ENCODE data around the gene AFF3. TPM values are rescaled to one million over a fixed set of nuclear protein-coding genes. Genes with fewer than 3 reads are reported as not detected.
"Not testable (repeated sequence)": the region's sequence is repeated elsewhere in the genome, so short reads cannot be mapped to it uniquely, and the experiment has no call there.

AFF3 gene
- total RNA-seq, 2 donors from 2014 or later, result 10.8 to 16.2 TPM

GRCh38 chr2:99743146-99743545 lies 399.2 kb downstream of the AFF3 start:
- no peaks in the 10 kb centered on the region for H3K27me3 ChIP-seq
- peaks cover 0 to 6% of the 10 kb centered on the region in 2 donors for H3K4me1 ChIP-seq
- TF ChIP-seq CTCF (IDR thresholded peaks at IDR 0.05), result no peak
- H3K9me3 ChIP-seq, result no peaks in the 10 kb centered on the region
- H3K27ac ChIP-seq, result no peak overlapping the region
- DNase-seq (ENCODE audit: low spot score), result no peak
- no peaks in the 10 kb centered on the region for H3K36me3 ChIP-seq
- H3K4me3 ChIP-seq, result no peak overlapping the region

- no peaks in the 10 kb centered on the region for H3K4me1 ChIP-seq
- no peaks in the 10 kb centered on the region for H3K36me3 ChIP-seq
- no peak for DNase-seq (ENCODE audit: low spot score)
Observed at GRCh38 chr2:99737537-99737936, 404.9 kb downstream of the AFF3 start.

GRCh38 chr2:99735753-99736152 lies 406.6 kb downstream of the AFF3 start:
- no peak for TF ChIP-seq CTCF (IDR thresholded peaks at IDR 0.05)
- no peaks in the 10 kb centered on the region for H3K9me3 ChIP-seq
- H3K4me3 ChIP-seq, result no peak overlapping the region
- H3K36me3 ChIP-seq, result no peaks in the 10 kb centered on the region
- H3K4me1 ChIP-seq, result no peaks in the 10 kb centered on the region
- no peak overlapping the region for H3K27ac ChIP-seq
- H3K27me3 ChIP-seq, result no peaks in the 10 kb centered on the region
- DNase-seq (ENCODE audit: low spot score), result no peak

More at GRCh38 chr2:99737537-99737936, 404.9 kb downstream of the AFF3 start:
- Histone ChIP-seq H3K27ac (no peak overlapping the region), H3K27me3 (no peaks in the 10 kb centered on the region), H3K4me3 (no peak overlapping the region), H3K9me3 (no peaks in the 10 kb centered on the region)
- no peak for TF ChIP-seq CTCF (IDR thresholded peaks at IDR 0.05)

GRCh38 chr2:99735314-99735713 lies 407.1 kb downstream of the AFF3 start:
- not testable (repeated sequence) for DNase-seq (ENCODE audit: low spot score); H3K4me3 ChIP-seq; H3K9me3 ChIP-seq; H3K27me3 ChIP-seq; H3K4me1 ChIP-seq; H3K27ac ChIP-seq; H3K36me3 ChIP-seq

- no peaks in the 10 kb centered on the region for H3K27me3 ChIP-seq
- H3K4me1 ChIP-seq, result peaks cover 0 to 10% of the 10 kb centered on the region in 2 donors
- H3K27ac ChIP-seq, result no peak overlapping the region
- H3K36me3 ChIP-seq, result no peaks in the 10 kb centered on the region
- DNase-seq (ENCODE audit: low spot score), result no peak
- TF ChIP-seq CTCF (IDR thresholded peaks at IDR 0.05), result no peak
- no peak overlapping the region for H3K4me3 ChIP-seq
- no peaks in the 10 kb centered on the region for H3K9me3 ChIP-seq
Observed at GRCh38 chr2:99734236-99734635, 408.2 kb downstream of the AFF3 start.

GRCh38 chr2:99729104-99730025 lies 413.0 kb downstream of the AFF3 start:
- Histone ChIP-seq H3K9me3 (no peaks in the 10 kb centered on the region), H3K4me3 (no peak overlapping the region), H3K27me3 (no peaks in the 10 kb centered on the region), H3K27ac (peak overlapping the region; percentile 14 to 60), H3K4me1 (peaks cover 0 to 36% of the 10 kb centered on the region in 2 donors), H3K36me3 (no peaks in the 10 kb centered on the region)
- no peak for TF ChIP-seq CTCF (IDR thresholded peaks at IDR 0.05)
- no peak for DNase-seq (ENCODE audit: low spot score)
